Measurements from ENCODE around the gene CCT7. TPM values are rescaled to one million over a fixed set of nuclear protein-coding genes. Genes with fewer than 3 reads are reported as not detected.
A peak's percentile ranks its signal among the peaks of the same experiment; 100 is the strongest.

The CCT7 gene
- total and polyA plus RNA-seq, 2 of the 8 experiments (the other 6 are each of a cell fraction or from before 2014, with no cell fraction given) = 440 to 474 TPM

GRCh38 chr2:73255907-73256617 is 22.0 kb downstream of the CCT7 start:
- DNase-seq (ENCODE audit: low read depth in 1 of 2, low spot score in 2 of 2) = no peak
- no peak for FAIRE-seq
- Histone ChIP-seq H3K56ac (replicated peaks; ENCODE audit: insufficient read length, low read depth, low read length) (no peak overlapping the region), H3K27me3 (replicated peaks in 1 of 4; ENCODE audit: control insufficient read depth in 3 of 4, extremely low read depth in 1 of 4, insufficient read depth in 3 of 4, low read length in 3 of 4) (no peaks in the 10 kb centered on the region), H3K79me2 (ENCODE audit: control insufficient read depth in 1 of 2, insufficient read depth in 2 of 2, low read length in 2 of 2) (no peaks in the 10 kb centered on the region), H4K20me1 (replicated peaks in 1 of 2; ENCODE audit: control insufficient read depth in 1 of 2, insufficient read depth in 2 of 2, low read length in 2 of 2) (peaks cover 15 to 16% of the 10 kb centered on the region in 2 experiments), H3K23ac (ENCODE audit: insufficient read length) (no peak overlapping the region), H3K9ac (replicated peaks in 1 of 4; ENCODE audit: extremely low read depth in 1 of 4, low read depth in 3 of 4, low read length in 3 of 4) (no peak overlapping the region), H4K5ac (ENCODE audit: insufficient read length, low read depth, low read length) (no peak overlapping the region), H3K23me2 (ENCODE audit: low read depth, low read length) (no peaks in the 10 kb centered on the region), H2AK5ac (ENCODE audit: low read depth, low read length) (no peak overlapping the region), H2BK120ac (replicated peaks; ENCODE audit: low read depth, low read length) (no peak overlapping the region), H2BK5ac (ENCODE audit: low read depth, low read length) (peak overlapping the region; percentile 21; the same call in 1 of the 2 replicates), H3K27ac (ENCODE audit: low read depth, low read length) (no peak overlapping the region), H3K18ac (ENCODE audit: extremely low read depth, low read length) (no peak overlapping the region), H3K36me3 (ENCODE audit: control insufficient read depth in 2 of 4, insufficient read depth in 4 of 4, low read length in 3 of 4) (peaks cover 14 to 45% (median 25%) of the 10 kb centered on the region in 4 experiments; a peak in 7 of 8 replicates), H4K91ac (replicated peaks; ENCODE audit: insufficient read length, low read length) (no peak overlapping the region), H2BK15ac (ENCODE audit: low read length) (no peak overlapping the region), H3K4ac (replicated peaks; ENCODE audit: insufficient read length, low read depth, low read length) (no peak overlapping the region), H2AFZ (ENCODE audit: low read length) (no peak overlapping the region), H2BK20ac (ENCODE audit: low read length) (no peak overlapping the region), H3K14ac (ENCODE audit: insufficient read length) (no peak overlapping the region), H4K8ac (ENCODE audit: extremely low read depth, insufficient read depth, low read length) (no peak overlapping the region), H2BK12ac (ENCODE audit: low read depth, low read length) (no peak overlapping the region), H3K9me3 (ENCODE audit: insufficient read depth in 2 of 2, low read depth in 1 of 2, low read length in 1 of 2) (no peaks in the 10 kb centered on the region), H3K4me2 (ENCODE audit: insufficient read depth in 1 of 2, low read depth in 2 of 2, low read length in 2 of 2) (no peak overlapping the region), H3K4me1 (replicated peaks in 1 of 4; ENCODE audit: control insufficient read depth in 3 of 4, insufficient read depth in 4 of 4, low read length in 3 of 4) (peaks cover 0 to 12% (median 4%) of the 10 kb centered on the region in 4 experiments; a peak in 3 of 7 replicates), H3K79me1 (ENCODE audit: low read depth, low read length) (no peaks in the 10 kb centered on the region), H3K4me3 (ENCODE audit: extremely low read depth in 1 of 4, insufficient read depth in 2 of 4, low read depth in 3 of 4, low read length in 4 of 4) (no peak overlapping the region)
- WGBS, 2 experiments (ENCODE audit: extremely low coverage in 1 of 2, insufficient coverage in 1 of 2, insufficient read length in 1 of 2, insufficient replicate concordance in 2 of 2, low coverage in 1 of 2, low lambda C conversion rate in 2 of 2, missing lambda C conversion rate in 1 of 2) = 67% methylated on average over 5 of the region's 5 CpGs; no CpG with 5 or more reads in 1 of the 2 experiments
- ChIA-PET CTCF (ENCODE audit: partially characterized antibody) (interaction anchor here (1.2 to 7.0 kb wide), 11 partner anchors 11 to 100 kb away, joined by 3 to 51 read pairs (median 6); partner anchors contain the start of genes CCT7, EGR4, NOTO and PRADC1), POLR2A (ENCODE audit: partially characterized antibody) (interaction anchor here (0.9 to 5.1 kb wide), 9 partner anchors 9 to 43 kb away, joined by 3 to 53 read pairs (median 7); partner anchors contain the start of genes CCT7 and PRADC1)
- no peak for TF ChIP-seq TEAD4 (IDR thresholded peaks at IDR 0.05; ENCODE audit: low read depth, low read length)

Data from H1 (cell line).